Esophagus squamous epithelium (tissue), 4 donors: ENCODE results near the gene PARD3B.

ENCODE experiments used
- CTCF ChIP-seq, 6 experiments: fragments of 450-650 bp in 4 of 6; fragments of 200-600 bp in 2 of 6; sonication (generic) in 2 of 6; IDR thresholded peaks; one replicate each; pipeline ENCODE4 v1.5.1; 2016 to 2019; ENCODE audit warnings: antibody characterized with exemption in 6 of 6, mild to moderate bottlenecking in 4 of 6, moderate library complexity in 4 of 6
- POLR2A ChIP-seq, 4 donors: fragments of 450-650 bp; IDR thresholded peaks; one replicate each; pipeline ENCODE4 v1.6.1; 2017; ENCODE audit warnings: antibody characterized with exemption in 4 of 4, mild to moderate bottlenecking in 4 of 4, moderate library complexity in 3 of 4

- no peak for TF ChIP-seq CTCF (IDR thresholded peaks at IDR 0.05)
- no peak for TF ChIP-seq POLR2A (IDR thresholded peaks at IDR 0.05)
Observed at GRCh38 chr2:204988836-204989235, 443.6 kb downstream of the PARD3B start.
